ENCODE measurements around the gene MYO1D.

MYO1D gene

GRCh38 chr17:32815460-32815859 is 61.5 kb downstream of the MYO1D start:
- no peak for DNase-seq (ENCODE audit: low read depth)

- no peak for DNase-seq (ENCODE audit: low read depth)
These were observed 62.1 kb downstream of the MYO1D start for GRCh38 chr17:32814836-32815235.

- DNase-seq (ENCODE audit: low read depth): no peak
These were observed 63.9 kb downstream of the MYO1D start for GRCh38 chr17:32813021-32813420.

GRCh38 chr17:32810690-32811089 is 66.2 kb downstream of the MYO1D start:
- DNase-seq (ENCODE audit: low read depth): no peak

GRCh38 chr17:32807577-32807976 is 69.3 kb downstream of the MYO1D start:
- no peak for DNase-seq (ENCODE audit: low read depth)

- DNase-seq (ENCODE audit: low read depth): no peak
These were observed 70.3 kb downstream of the MYO1D start for GRCh38 chr17:32806646-32807045.

- DNase-seq (ENCODE audit: low read depth): no peak
These were observed 71.6 kb downstream of the MYO1D start for GRCh38 chr17:32805029-32805976.

- no peak for DNase-seq (ENCODE audit: low read depth)
These were observed 73.4 kb downstream of the MYO1D start for GRCh38 chr17:32803544-32803943.

- no peak for DNase-seq (ENCODE audit: low read depth)
These were observed 74.6 kb downstream of the MYO1D start for GRCh38 chr17:32802306-32802705.

GRCh38 chr17:32801641-32802040 is 75.3 kb downstream of the MYO1D start:
- no peak for DNase-seq (ENCODE audit: low read depth)

- no peak for DNase-seq (ENCODE audit: low read depth)
These were observed 75.7 kb downstream of the MYO1D start for GRCh38 chr17:32801193-32801592.

GRCh38 chr17:32798938-32799337 is 78.0 kb downstream of the MYO1D start:
- DNase-seq (ENCODE audit: low read depth): no peak

- no peak for DNase-seq (ENCODE audit: low read depth)
These were observed 81.5 kb downstream of the MYO1D start for GRCh38 chr17:32795339-32795979.

GRCh38 chr17:32794533-32795246 is 82.2 kb downstream of the MYO1D start:
- no peak for DNase-seq (ENCODE audit: low read depth)

GRCh38 chr17:32793841-32794240 is 83.1 kb downstream of the MYO1D start:
- no peak for DNase-seq (ENCODE audit: low read depth)

- DNase-seq (ENCODE audit: low read depth): no peak
These were observed 84.7 kb downstream of the MYO1D start for GRCh38 chr17:32792207-32792606.

GRCh38 chr17:32786169-32786568 is 90.8 kb downstream of the MYO1D start:
- DNase-seq (ENCODE audit: low read depth): no peak

GRCh38 chr17:32784113-32784512 is 92.8 kb downstream of the MYO1D start:
- DNase-seq (ENCODE audit: low read depth): no peak

GRCh38 chr17:32783602-32784001 is 93.3 kb downstream of the MYO1D start:
- no peak for DNase-seq (ENCODE audit: low read depth)

GRCh38 chr17:32780721-32781120 is 96.2 kb downstream of the MYO1D start:
- no peak for DNase-seq (ENCODE audit: low read depth)

- no peak for DNase-seq (ENCODE audit: low read depth)
These were observed 99.0 kb downstream of the MYO1D start for GRCh38 chr17:32777922-32778321.

GRCh38 chr17:32777436-32777835 is 99.5 kb downstream of the MYO1D start:
- no peak for DNase-seq (ENCODE audit: low read depth)

GRCh38 chr17:32774695-32775084 is 102.2 kb downstream of the MYO1D start:
- no peak for DNase-seq (ENCODE audit: low read depth)
